Breast epithelium (tissue), 4 donors: ENCODE measurements around the gene GCG. TPM values are rescaled to one million over a fixed set of nuclear protein-coding genes. Genes with fewer than 3 reads are reported as not detected.

Experiments used
- DNase-seq, 2 donors: peaks; one replicate each; pipeline ENCODE4 v3.0.0-alpha.2; 2019; ENCODE audit warnings: low spot score in 2 of 2
- H3K27ac ChIP-seq, 2 donors: fragments of 200-600 bp; sonication (generic) in 1 of 2; one replicate each; pipeline ENCODE4 v1.5.1; 2016 to 2019; ENCODE audit warnings: mild to moderate bottlenecking in 1 of 2
- H3K27me3 ChIP-seq, 2 donors: fragments of 200-600 bp; sonication (generic) in 1 of 2; one replicate each; pipeline versions ENCODE4 v1.5.1 to v1.6.0; 2017 to 2019; ENCODE audit warnings: control low read depth in 1 of 2, mild to moderate bottlenecking in 1 of 2
- H3K36me3 ChIP-seq: fragments of 200-600 bp; one replicate; pipeline ENCODE4 v1.5.1; 2019
- H3K4me1 ChIP-seq, 2 donors: fragments of 200-600 bp; sonication (generic); one replicate each; pipeline ENCODE4 v1.5.1; 2016 to 2019; ENCODE audit warnings: control low read depth in 1 of 2
- H3K4me3 ChIP-seq, 3 donors: fragments of 200-600 bp; sonication (generic); 1 replicate in 2 of 3; 2 replicates in 1 of 3; pipeline ENCODE4 v1.5.1; 2016 to 2019; ENCODE audit warnings: mild to moderate bottlenecking in 3 of 3, moderate library complexity in 2 of 3
- H3K9me3 ChIP-seq, 2 donors: fragments of 200-600 bp; sonication (generic) in 1 of 2; one replicate each; pipeline ENCODE4 v1.5.1; 2016 to 2019; ENCODE audit warnings: control low read depth in 1 of 2
- POLR2A ChIP-seq: fragments of 450-650 bp; IDR thresholded peaks from one replicate; pipeline ENCODE4 v1.6.1; 2016; ENCODE audit warnings: antibody characterized with exemption, mild to moderate bottlenecking, moderate library complexity
- POLR2AphosphoS5 ChIP-seq, 3 donors: sonication (generic); formaldehyde crosslinking; IDR thresholded peaks; one replicate each; pipeline ENCODE4 v1.6.1; 2017; ENCODE audit warnings: antibody characterized with exemption in 3 of 3
- intact Hi-C: fragments of 100-400 bp; cut with DNase I; formaldehyde crosslinking; loops from one replicate; pipeline ENCODE4 v1.15.1; 2023; ENCODE audit warnings: low total_unique reads
- total RNA-seq, 3 donors: library from RNA; depleted of rRNA; stranded (reverse); fragments of >200 nt; gene quantifications; one replicate each; pipeline ENCODE4 v1.1.0, GENCODE V29; 2016
- TF ChIP-seq, protein P1 (sequence below), 3 donors: fragments of 450-650 bp; IDR thresholded peaks; one replicate each; pipeline ENCODE4 v1.5.1; 2016 to 2017; ENCODE audit warnings: antibody characterized with exemption in 3 of 3, mild to moderate bottlenecking in 3 of 3, moderate library complexity in 3 of 3

Gene GCG
- total RNA-seq, 3 donors from 2014 or later, result not detected

DNA sequence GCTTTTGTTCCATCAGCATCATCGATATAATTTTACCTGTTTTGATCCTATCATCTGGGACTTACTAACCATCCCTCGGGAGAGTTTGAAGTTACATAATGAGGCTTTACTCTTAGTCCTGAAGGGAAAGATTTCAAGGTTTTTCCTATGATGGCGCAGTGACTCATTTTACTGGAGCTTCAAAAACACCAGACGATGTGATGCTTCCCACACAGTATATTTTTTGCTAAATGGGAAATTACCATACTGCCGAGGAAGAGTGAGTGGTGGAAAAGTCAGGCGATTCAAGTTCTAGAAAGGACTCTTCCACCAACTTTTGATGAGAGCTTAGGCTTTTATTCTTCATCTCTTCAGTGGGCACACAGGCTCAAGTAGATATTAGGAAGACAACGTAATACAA, 44.6 kb upstream of the GCG start:
- DNase-seq, result no peak
- Histone ChIP-seq H3K27me3 (no peaks in the 10 kb centered on the region), H3K4me1 (no peaks in the 10 kb centered on the region), H3K4me3 (no peak overlapping the region), H3K27ac (no peak overlapping the region), H3K9me3 (no peaks in the 10 kb centered on the region), H3K36me3 (no peaks in the 10 kb centered on the region)
- intact Hi-C loops, result no loop called here
- no peak for TF ChIP-seq POLR2AphosphoS5 (IDR thresholded peaks at IDR 0.05)
- TF ChIP-seq, protein P1, sequence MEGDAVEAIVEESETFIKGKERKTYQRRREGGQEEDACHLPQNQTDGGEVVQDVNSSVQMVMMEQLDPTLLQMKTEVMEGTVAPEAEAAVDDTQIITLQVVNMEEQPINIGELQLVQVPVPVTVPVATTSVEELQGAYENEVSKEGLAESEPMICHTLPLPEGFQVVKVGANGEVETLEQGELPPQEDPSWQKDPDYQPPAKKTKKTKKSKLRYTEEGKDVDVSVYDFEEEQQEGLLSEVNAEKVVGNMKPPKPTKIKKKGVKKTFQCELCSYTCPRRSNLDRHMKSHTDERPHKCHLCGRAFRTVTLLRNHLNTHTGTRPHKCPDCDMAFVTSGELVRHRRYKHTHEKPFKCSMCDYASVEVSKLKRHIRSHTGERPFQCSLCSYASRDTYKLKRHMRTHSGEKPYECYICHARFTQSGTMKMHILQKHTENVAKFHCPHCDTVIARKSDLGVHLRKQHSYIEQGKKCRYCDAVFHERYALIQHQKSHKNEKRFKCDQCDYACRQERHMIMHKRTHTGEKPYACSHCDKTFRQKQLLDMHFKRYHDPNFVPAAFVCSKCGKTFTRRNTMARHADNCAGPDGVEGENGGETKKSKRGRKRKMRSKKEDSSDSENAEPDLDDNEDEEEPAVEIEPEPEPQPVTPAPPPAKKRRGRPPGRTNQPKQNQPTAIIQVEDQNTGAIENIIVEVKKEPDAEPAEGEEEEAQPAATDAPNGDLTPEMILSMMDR (IDR thresholded peaks at IDR 0.05), result no peak
- TF ChIP-seq POLR2A, result no peak

DNA sequence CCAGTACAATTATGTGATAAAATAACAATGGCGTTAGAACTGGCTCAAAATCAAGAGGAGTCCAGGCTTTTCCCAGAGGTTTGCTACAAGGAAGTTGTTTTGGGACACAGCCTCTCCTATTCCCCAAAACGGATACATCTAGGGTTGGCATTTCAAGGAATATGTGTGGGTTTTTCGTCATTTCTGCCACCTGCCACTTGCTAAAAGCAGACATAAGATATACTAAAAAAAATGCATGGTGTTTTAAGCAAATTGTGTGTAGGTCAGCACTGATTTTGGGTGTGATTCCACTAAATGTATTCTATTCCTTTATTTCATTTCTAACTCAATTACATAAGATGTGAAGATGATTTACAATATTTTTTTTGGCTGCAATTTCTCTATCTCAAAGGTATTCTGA, 36.4 kb upstream of the GCG start:
- no peak overlapping the region for H3K27ac ChIP-seq
- TF ChIP-seq POLR2AphosphoS5 (IDR thresholded peaks at IDR 0.05), result no peak
- TF ChIP-seq, protein P1 (IDR thresholded peaks at IDR 0.05), result no peak
- no peak for TF ChIP-seq POLR2A
- H3K4me3 ChIP-seq, result no peak overlapping the region
- intact Hi-C loops, result no loop called here
- no peaks in the 10 kb centered on the region for H3K9me3 ChIP-seq
- H3K4me1 ChIP-seq, result no peaks in the 10 kb centered on the region
- no peak for DNase-seq
- no peaks in the 10 kb centered on the region for H3K36me3 ChIP-seq
- no peaks in the 10 kb centered on the region for H3K27me3 ChIP-seq

DNA sequence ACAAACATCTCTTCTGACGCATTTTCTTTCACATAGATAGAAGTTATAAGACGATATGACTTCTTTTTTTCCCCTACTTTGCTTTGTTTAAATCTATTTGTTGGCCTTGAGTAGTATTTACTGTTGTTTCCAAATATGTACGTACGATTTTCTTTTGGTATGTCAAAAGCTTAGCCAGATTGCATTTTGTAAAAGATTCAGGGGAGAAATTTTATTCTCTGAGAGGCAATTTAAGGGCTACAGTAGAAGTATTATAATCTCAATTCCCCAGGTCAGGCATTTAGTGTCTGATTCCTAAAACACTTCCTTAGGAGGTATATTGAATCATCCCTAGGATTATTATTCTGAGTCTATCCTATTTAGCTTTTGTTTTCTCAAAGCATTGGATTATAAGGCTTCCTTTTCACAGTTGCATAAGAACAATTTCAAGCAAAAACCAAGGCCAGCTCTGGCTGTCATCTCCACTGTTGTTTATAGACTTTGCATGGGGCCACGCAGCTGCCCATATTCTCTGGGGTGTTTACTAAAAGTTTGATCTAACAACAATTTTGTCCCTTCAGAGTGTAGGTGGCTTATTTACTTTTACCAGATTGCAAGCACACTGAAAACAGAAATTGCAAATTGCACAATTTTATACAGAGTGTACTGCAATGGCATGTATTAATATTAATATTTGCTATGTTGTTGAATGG, 33.6 kb upstream of the GCG start:
- Histone ChIP-seq H3K9me3 (no peaks in the 10 kb centered on the region), H3K36me3 (no peaks in the 10 kb centered on the region), H3K4me1 (no peaks in the 10 kb centered on the region), H3K27ac (no peak overlapping the region), H3K4me3 (no peak overlapping the region), H3K27me3 (no peaks in the 10 kb centered on the region)
- TF ChIP-seq, protein P1 (IDR thresholded peaks at IDR 0.05), result no peak
- no peak for TF ChIP-seq POLR2A
- TF ChIP-seq POLR2AphosphoS5 (IDR thresholded peaks at IDR 0.05), result no peak
- DNase-seq, result no peak
- intact Hi-C loops, result no loop called here

DNA sequence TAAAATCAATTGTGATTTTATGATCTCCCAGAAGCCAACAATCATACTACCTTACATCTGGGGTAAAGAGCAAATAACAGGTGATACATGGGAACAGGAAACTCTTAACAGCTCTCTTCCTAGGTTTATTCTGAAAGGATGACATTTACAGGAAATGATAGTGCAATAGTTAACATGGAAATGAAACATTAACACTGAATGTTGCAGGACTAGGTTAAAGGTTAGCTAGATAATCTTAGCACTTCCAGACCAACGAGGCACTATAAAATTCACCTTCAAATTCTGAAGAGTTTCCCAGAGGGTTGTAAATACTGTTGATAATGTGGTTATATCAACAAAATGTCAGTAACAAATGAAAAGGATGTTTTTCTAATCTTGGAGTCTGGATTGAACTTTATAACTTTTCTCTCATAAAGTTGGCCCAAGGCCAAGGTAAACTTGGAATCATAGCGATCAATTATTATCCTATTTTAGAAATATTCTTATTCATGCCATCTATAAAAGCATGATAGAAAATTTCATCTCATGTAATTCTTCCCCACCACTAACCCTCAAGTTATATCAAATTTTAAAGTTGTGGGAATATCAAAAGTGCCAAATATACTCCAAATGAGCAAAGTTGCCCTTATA, 32.9 kb upstream of the GCG start:
- H3K27me3 ChIP-seq, result no peaks in the 10 kb centered on the region
- no peaks in the 10 kb centered on the region for H3K4me1 ChIP-seq
- H3K9me3 ChIP-seq, result no peaks in the 10 kb centered on the region
- no peak overlapping the region for H3K4me3 ChIP-seq
- no peaks in the 10 kb centered on the region for H3K36me3 ChIP-seq
- TF ChIP-seq POLR2AphosphoS5 (IDR thresholded peaks at IDR 0.05) (no peak), POLR2A (no peak)
- TF ChIP-seq, protein P1 (IDR thresholded peaks at IDR 0.05), result no peak
- intact Hi-C loops, result no loop called here
- DNase-seq, result no peak
- no peak overlapping the region for H3K27ac ChIP-seq

DNA sequence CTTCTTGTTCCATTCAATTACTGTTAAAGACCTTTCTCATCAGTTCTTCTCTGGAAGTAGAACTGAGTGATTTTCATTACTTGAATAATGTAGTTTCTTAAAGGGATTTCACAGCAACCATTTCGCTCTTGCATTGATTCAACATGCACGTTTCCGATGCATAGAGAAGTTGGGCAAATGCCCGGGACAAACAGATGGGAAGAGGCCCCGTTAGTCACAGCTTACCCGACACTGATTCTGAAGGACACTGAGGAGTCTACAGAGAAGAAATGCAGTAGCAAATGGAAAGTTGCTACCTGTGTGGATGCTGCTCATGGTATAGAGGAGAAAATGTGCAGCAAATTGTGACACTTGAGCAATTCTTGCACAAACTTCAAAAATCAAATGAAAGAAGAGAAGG, 32.3 kb upstream of the GCG start:
- intact Hi-C loops, result no loop called here
- no peaks in the 10 kb centered on the region for H3K27me3 ChIP-seq
- no peak overlapping the region for H3K4me3 ChIP-seq
- no peaks in the 10 kb centered on the region for H3K36me3 ChIP-seq
- DNase-seq, result no peak
- no peaks in the 10 kb centered on the region for H3K9me3 ChIP-seq
- no peak overlapping the region for H3K27ac ChIP-seq
- TF ChIP-seq POLR2A (no peak), POLR2AphosphoS5 (IDR thresholded peaks at IDR 0.05) (no peak)
- TF ChIP-seq, protein P1 (IDR thresholded peaks at IDR 0.05), result no peak
- no peaks in the 10 kb centered on the region for H3K4me1 ChIP-seq
